Sciatic nerve (tissue), 2 donors: ENCODE data around the gene DPH1. TPM values are rescaled to one million over a fixed set of nuclear protein-coding genes. Genes with fewer than 3 reads are reported as not detected.
A peak's percentile ranks its signal among the peaks of the same experiment; 100 is the strongest.
"Not testable (repeated sequence)": the region's sequence is repeated elsewhere in the genome, so short reads cannot be mapped to it uniquely, and the experiment has no call there.

Source experiments
- ATAC-seq: fragments of 200-7000 bp; cut with Tn5 transposase; one replicate; pipeline ENCODE4 v1.9.1; 2020; ENCODE audit warnings: mild to moderate bottlenecking, moderate library complexity
- DNase-seq: peaks from one replicate; pipeline ENCODE4 v3.0.0-alpha.2; 2020; ENCODE audit warnings: low spot score
- intact Hi-C: fragments of 100-400 bp; cut with DNase I; formaldehyde crosslinking; loops from one replicate; pipeline ENCODE4 v1.14.2; 2022
- total RNA-seq: library from RNA; stranded (reverse); fragmentation: NEBNext Ultra II Directional; extraction: Animal tissue kit (Norgen Biotek cat#: 25700); gene quantifications from one replicate; pipeline ENCODE4 v1.2.1, GENCODE V29; 2021
- donor health status: DM: no; HTN: no; CAD: no.
- donor health status: DM: no; HTN: no; CAD: no.

Gene DPH1
- total RNA-seq, result 37.7 TPM

DNA sequence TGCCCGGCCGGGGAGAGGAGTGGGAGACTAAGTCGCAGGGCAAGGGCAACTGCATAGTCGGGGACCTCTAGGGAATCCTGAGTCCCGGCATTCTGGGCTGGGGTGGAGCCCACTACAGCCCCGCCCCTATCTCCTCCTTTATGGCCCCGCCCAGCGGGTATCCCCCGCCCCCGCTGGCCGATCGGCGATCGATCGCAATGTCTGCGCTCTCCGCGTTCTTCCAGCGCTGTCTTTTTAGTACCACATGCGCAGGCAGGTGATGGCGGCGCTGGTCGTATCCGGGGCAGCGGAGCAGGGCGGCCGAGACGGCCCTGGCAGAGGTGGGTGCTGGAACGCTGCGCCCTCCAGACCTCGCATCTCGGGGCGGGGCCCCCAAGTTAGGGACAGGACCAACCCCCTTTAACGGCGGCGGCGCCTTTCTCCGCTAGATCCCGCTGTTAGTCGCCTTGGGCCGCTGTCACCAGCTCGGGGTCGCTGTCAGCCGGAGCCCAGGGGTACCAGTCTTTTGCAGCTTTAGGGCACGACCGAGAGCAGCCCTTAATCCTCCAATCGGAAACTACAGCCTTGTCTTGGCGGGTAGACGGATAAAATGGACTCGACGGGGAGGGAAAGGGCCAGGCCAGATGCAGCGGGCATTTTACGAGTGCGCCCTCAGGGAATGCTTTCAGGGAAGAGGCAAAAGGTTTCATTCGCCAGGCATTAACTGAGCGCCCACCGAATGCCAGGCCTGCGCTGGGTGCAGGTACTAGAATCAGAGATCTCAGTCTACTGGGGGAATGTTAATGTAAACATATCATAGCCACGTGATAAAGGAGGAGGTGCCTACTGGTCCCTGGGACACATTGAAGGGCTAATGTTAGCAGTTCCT is at the start of gene DPH1:
Gene DPH1, plus strand, starts transcription at position 243 of the 868 bp plus-strand sequence. Its CDS starts 17 bp downstream, at position 260.
- DNase-seq (peak; percentile 95), ATAC-seq (peak; percentile 93)
- intact Hi-C loops, result loop anchor here (10.0 kb wide), 1 partner anchor 125 kb away; no protein-coding TSS in a partner anchor

DNA sequence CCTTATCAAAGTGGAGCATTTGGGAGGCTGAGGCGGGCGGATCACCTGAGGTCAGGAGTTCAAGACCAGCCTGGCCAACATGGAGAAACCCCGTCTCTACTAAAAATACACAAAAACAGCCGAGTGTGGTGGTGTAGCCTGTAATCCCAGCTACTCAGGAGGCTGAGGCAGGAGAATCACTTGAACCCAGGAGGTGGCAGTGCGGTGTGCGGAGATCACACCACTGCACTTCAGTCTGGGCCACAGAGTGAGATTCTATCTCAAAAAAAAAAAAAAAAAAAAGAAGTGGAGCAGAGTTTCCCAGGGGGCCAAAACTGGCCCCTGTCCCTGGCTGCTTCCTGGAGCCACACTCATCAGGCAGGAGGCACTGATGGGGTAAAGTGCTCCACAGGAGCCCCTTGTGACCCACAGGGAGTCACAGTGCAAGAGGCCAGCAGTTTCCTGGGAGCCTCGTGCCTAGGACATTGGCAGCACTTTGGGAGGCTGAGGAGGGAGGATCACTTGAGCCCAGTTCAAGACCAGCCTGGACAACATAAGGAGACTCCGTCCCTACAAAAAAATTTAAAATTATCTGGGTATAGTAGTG is 49.2 kb upstream of the DPH1 start:
- ATAC-seq, result no peak
- intact Hi-C loops, result no loop called here
- DNase-seq, result no peak

GRCh38 chr17:1982793-1983366 is 47.1 kb upstream of the DPH1 start:
- intact Hi-C loops, ATAC-seq, DNase-seq: not testable (repeated sequence)

- DNase-seq (no peak), ATAC-seq (no peak)
- intact Hi-C loops, result no loop called here
Measured at GRCh38 chr17:1985093-1985492, 44.9 kb upstream of the DPH1 start.

GRCh38 chr17:1985686-1986085 is 44.3 kb upstream of the DPH1 start:
- ATAC-seq (no peak), DNase-seq (no peak)
- intact Hi-C loops, result no loop called here

- ATAC-seq (no peak), DNase-seq (no peak)
- intact Hi-C loops, result no loop called here
Measured at GRCh38 chr17:1986783-1987451, 43.0 kb upstream of the DPH1 start.

DNA sequence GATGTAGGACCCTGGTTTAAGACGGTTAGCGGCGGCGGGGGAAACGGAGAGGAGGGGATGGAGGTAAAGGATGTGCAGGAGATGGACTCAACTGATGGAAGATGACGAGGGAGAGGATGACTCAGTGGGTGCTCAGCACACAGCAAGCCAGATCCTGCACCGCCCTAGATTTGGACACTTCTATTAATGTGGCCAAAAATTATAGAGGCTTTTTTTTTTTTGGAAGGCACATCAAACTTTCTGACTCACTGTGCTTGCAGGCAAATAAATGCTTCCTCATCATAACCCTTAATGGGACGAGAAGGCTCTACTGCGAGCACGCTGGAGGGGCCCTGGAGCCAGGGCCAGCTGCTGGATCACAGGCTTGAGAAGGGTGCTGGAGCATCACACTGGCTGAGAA is 40.8 kb upstream of the DPH1 start:
- intact Hi-C loops, result no loop called here
- no peak for DNase-seq
- peak; percentile 89 for ATAC-seq

- DNase-seq (no peak), ATAC-seq (no peak)
- intact Hi-C loops, result no loop called here
Measured at GRCh38 chr17:1992541-1992940, 37.4 kb upstream of the DPH1 start.

DNA sequence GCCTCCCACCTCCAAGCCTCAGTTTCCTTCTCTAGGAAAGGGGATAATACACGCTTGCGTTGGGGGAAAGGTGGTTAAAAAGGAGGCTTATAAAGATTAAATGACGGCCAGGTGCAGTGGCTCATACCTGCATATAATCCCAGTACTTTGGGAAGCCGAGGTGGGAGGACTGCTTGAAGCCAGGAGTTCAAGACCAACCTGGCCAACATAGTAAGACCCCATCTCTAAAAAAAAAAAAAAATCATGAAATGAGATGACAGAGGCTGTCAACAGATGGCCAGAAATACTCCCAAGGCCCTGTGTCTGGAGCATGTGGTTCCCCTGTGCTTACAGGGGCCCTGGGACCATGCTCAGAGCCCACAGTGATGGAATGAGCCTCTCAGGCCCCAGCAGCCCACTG is 35.2 kb upstream of the DPH1 start:
- ATAC-seq (no peak), DNase-seq (no peak)
- intact Hi-C loops, result no loop called here

- intact Hi-C loops, result no loop called here
- ATAC-seq, result no peak
Measured at GRCh38 chr17:1995321-1995892, 34.5 kb upstream of the DPH1 start.

GRCh38 chr17:1995907-1996799 is 33.8 kb upstream of the DPH1 start:
- ATAC-seq (peak; percentile 3), DNase-seq (no peak)
- intact Hi-C loops, result no loop called here

More at GRCh38 chr17:1995321-1995892, 34.5 kb upstream of the DPH1 start:
- no peak for DNase-seq

- no peak for DNase-seq
- ATAC-seq, result no peak
- intact Hi-C loops, result no loop called here
Measured at GRCh38 chr17:1996800-1997288, 33.1 kb upstream of the DPH1 start.

DNA sequence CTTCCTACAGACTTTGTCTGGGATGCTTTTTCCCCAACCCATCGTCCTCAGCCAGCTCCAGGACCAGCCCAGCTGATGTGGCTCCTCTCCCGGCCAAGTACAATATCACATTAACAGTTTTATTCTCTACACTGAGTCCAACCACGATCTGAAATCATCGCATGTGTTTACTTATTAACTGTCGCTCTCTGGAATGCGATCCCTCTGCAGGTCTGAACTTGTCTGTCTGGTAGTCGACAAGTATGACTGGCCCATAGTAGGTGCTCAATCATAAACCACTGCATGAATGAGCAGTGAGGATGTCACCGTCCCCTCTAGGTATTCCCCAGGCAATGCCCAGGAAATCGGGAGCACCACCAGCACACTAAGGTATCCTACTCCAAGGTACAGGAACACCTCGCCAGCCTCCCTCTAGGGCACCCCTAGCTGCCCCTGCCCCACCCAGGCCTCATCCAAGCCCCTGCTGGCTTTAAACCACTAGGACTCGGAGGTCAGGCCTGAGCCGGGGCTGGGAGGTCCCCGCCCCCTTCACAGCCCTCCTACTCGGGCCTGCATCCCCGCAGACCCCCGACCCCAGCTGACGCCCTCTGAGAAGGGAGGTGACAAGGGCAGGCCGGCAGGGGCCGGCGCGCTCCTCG is 32.5 kb upstream of the DPH1 start:
- DNase-seq, result no peak
- intact Hi-C loops, result no loop called here
- no peak for ATAC-seq

GRCh38 chr17:1997927-1998742 is 31.8 kb upstream of the DPH1 start:
- DNase-seq (no peak), ATAC-seq (no peak)
- intact Hi-C loops, result no loop called here

DNA sequence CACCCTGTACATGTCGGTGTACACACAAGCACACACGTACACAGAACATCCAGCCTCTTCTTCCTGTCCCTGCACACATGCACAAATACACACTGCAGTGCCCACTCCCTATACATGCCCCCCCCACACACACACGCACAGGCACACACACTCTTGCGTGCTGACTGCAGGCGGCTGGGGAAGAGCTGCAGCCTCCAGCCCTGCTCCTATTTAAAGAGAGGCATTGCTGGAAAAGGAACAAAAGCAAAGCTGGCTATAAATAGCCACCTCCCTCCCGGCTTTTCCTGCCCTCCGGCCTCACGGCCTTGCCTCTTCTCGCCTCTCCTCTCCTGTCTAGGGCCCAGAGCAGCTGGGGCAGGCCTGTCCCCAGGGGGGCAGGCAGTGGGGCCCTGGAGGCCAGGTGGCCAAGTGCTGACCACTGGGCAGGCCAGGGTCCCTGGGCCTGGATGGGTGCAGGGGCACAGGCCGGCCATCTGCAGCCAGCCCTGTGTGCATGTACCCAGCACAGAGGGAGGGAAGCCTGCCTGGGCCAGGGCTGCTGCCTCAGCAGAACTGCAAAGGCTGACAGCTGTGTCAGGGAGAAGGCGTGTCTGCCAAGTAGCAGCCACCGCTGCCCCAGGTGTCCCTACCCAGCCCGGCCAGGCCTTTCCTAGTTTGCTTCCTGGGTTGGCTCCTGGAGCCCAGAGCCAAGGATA is 30.2 kb upstream of the DPH1 start:
- DNase-seq, result no peak
- peak; percentile 76 for ATAC-seq
- intact Hi-C loops, result no loop called here

DNA sequence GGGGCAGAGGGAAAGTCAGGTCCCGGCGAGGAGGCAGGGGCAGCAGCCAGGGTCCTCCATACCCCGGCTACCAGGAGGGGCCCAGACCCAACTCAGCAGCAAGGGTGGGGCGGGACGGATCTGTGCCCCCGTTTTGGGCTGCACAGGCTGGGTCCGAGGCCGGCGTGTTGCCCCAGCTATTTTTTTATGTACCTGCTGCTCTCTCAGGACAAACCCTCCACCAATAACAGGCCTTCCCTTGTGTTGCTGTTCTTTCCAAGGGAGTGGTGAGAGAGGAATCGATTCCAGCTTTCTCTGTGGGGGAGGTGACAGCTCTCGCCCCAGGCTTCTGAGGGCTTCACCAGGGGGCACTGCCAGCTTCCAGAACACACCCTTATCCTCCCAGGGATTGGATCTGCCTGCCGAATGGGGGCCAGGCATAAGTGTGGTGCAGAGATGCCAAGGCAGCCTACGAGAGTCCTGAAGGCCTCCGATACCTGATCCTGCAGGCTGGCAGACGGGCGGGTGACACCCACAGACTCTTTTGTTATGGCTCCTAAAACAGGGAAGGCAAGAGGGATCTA is 27.1 kb upstream of the DPH1 start:
- DNase-seq, result no peak
- intact Hi-C loops, result no loop called here
- no peak for ATAC-seq
